Natural killer cell (primary cell): ENCODE data around the gene DIP2C. TPM values are rescaled to one million over a fixed set of nuclear protein-coding genes. Genes with fewer than 3 reads are reported as not detected.

Experiments
- ATAC-seq, 3 donors: fragments of 150-1000 bp in 2 of 3; fragments of 200-7000 bp in 1 of 3; cut with Tn5 transposase; 1 replicate in 1 of 3; 2 replicates in 2 of 3; pipeline ENCODE4 v1.10.0; 2021; ENCODE audit warnings: mild to moderate bottlenecking in 2 of 3, moderate library complexity in 2 of 3
- DNase-seq, 2 donors: peaks; one replicate each; pipeline versions ENCODE4 v3.0.0 to v3.0.0-alpha.2; 2013 to 2021; ENCODE audit warnings: mixed read lengths in 1 of 2
- H3K27ac ChIP-seq: one replicate; pipeline ENCODE4 v1.5.1; 2013; ENCODE audit warnings: mild to moderate bottlenecking, low read length
- H3K27me3 ChIP-seq: one replicate; pipeline ENCODE4 v1.6.1; 2013; ENCODE audit warnings: low read length; ENCODE audit not compliant: control insufficient read depth, insufficient read depth
- H3K36me3 ChIP-seq: one replicate; pipeline ENCODE4 v1.6.1; 2013; ENCODE audit warnings: low read length; ENCODE audit not compliant: control insufficient read depth, insufficient read depth
- H3K4me1 ChIP-seq: one replicate; pipeline ENCODE4 v1.6.1; 2013; ENCODE audit warnings: low read length; ENCODE audit not compliant: control insufficient read depth, insufficient read depth
- H3K4me3 ChIP-seq: one replicate; pipeline ENCODE4 v1.5.1; 2013; ENCODE audit warnings: low read length
- H3K9me3 ChIP-seq: one replicate; pipeline ENCODE4 v1.6.1; 2013; ENCODE audit warnings: low read length; ENCODE audit not compliant: control insufficient read depth, insufficient read depth
- H3K27ac Mint-ChIP-seq, 2 donors: one replicate each; pipeline ENCODE4 v1.8.0; 2022; ENCODE audit warnings: mild to moderate bottlenecking in 2 of 2, mixed read lengths in 2 of 2, moderate library complexity in 1 of 2
- H3K27me3 Mint-ChIP-seq, 2 donors: one replicate each; pipeline ENCODE4 v1.8.0; 2022; ENCODE audit warnings: low read depth in 2 of 2, mixed read lengths in 2 of 2
- H3K36me3 Mint-ChIP-seq: one replicate; pipeline ENCODE4 v1.8.0; 2022; ENCODE audit warnings: mixed read lengths
- H3K4me1 Mint-ChIP-seq, 2 donors: one replicate each; pipeline ENCODE4 v1.8.0; 2022; ENCODE audit warnings: mixed read lengths in 2 of 2
- H3K4me3 Mint-ChIP-seq: one replicate; pipeline ENCODE4 v1.8.0; 2022; ENCODE audit warnings: mild to moderate bottlenecking, moderate library complexity, mixed read lengths
- H3K9me3 Mint-ChIP-seq, 2 donors: one replicate each; pipeline ENCODE4 v1.8.0; 2022; ENCODE audit warnings: mixed read lengths in 2 of 2
- WGBS: methylation state at CpG from one replicate; pipeline ENCODE4 v1.1.7; 2013; ENCODE audit warnings: missing lambda C conversion rate; ENCODE audit not compliant: insufficient coverage; 5-methylcytosine and 5-hydroxymethylcytosine counted together
- intact Hi-C: fragments of 100-400 bp; cut with micrococcal nuclease; formaldehyde crosslinking; loops from one replicate; pipeline ENCODE4 v1.14.2; 2022
- total RNA-seq, 4 donors: library from RNA; stranded (reverse); fragments of 120-200 nt in 1 of 4; gene quantifications; one replicate each; pipeline versions ENCODE4 v1.2.3 to v1.2.4, GENCODE V29; 2013 to 2022
- TF ChIP-seq, protein P1 (sequence below): fragments of 200-600 bp; IDR thresholded peaks from one replicate; pipeline ENCODE4 v1.8.0; 2022; ENCODE audit warnings: antibody characterized with exemption

Gene DIP2C
- total RNA-seq, 3 donors from 2014 or later (not counting 1 experiment from before 2014, with no cell fraction given) = 1.5 to 5.8 (median 3.8) TPM

DNA sequence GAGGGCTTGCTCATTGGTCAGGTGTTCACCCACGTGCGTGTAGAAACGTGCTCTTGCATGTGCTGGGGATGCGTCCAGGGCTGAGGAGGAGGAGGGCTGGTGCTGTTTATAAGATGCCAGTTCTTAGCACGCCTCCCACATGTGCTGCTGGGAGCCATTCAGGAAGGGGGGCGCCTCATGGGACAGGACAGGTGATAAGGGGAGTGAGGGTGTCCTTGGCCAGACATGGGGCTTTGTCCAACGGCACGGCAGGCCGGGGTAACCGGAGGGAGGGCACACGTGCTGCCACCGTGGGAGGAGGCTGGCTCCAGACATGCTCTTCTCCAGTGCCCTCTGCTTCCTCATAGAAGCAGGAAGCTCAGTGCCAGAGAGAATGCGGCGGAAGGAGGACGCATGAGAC lies 404.3 kb downstream of the DIP2C start:
- H3K36me3 Mint-ChIP-seq = no peaks in the 10 kb centered on the region
- DNase-seq (no peak), ATAC-seq (no peak)
- Histone ChIP-seq H3K9me3 (no peaks in the 10 kb centered on the region), H3K27me3 (no peaks in the 10 kb centered on the region), H3K4me1 (no peaks in the 10 kb centered on the region), H3K36me3 (no peaks in the 10 kb centered on the region), H3K4me3 (no peak overlapping the region), H3K27ac (no peak overlapping the region)
- H3K4me1 Mint-ChIP-seq = peaks cover 0 to 5% of the 10 kb centered on the region in 2 donors
- H3K27ac Mint-ChIP-seq = no peak overlapping the region
- no peaks in the 10 kb centered on the region for H3K27me3 Mint-ChIP-seq
- TF ChIP-seq, protein P1, sequence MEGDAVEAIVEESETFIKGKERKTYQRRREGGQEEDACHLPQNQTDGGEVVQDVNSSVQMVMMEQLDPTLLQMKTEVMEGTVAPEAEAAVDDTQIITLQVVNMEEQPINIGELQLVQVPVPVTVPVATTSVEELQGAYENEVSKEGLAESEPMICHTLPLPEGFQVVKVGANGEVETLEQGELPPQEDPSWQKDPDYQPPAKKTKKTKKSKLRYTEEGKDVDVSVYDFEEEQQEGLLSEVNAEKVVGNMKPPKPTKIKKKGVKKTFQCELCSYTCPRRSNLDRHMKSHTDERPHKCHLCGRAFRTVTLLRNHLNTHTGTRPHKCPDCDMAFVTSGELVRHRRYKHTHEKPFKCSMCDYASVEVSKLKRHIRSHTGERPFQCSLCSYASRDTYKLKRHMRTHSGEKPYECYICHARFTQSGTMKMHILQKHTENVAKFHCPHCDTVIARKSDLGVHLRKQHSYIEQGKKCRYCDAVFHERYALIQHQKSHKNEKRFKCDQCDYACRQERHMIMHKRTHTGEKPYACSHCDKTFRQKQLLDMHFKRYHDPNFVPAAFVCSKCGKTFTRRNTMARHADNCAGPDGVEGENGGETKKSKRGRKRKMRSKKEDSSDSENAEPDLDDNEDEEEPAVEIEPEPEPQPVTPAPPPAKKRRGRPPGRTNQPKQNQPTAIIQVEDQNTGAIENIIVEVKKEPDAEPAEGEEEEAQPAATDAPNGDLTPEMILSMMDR = no peak
- WGBS = 89% methylated on average over 15 of the region's 15 CpGs
- intact Hi-C loops = no loop called here
- H3K9me3 Mint-ChIP-seq = no peaks in the 10 kb centered on the region
- H3K4me3 Mint-ChIP-seq = no peak overlapping the region

GRCh38 chr10:283916-284356 lies 405.5 kb downstream of the DIP2C start:
- DNase-seq (peak in 1 of 2 donors; percentile 24), ATAC-seq (peak in 1 of 3 donors; percentile 44)
- Mint-ChIP-seq H3K27ac (no peak overlapping the region), H3K36me3 (no peaks in the 10 kb centered on the region), H3K9me3 (no peaks in the 10 kb centered on the region), H3K4me1 (peaks cover 0 to 5% of the 10 kb centered on the region in 2 donors), H3K4me3 (no peak overlapping the region), H3K27me3 (no peaks in the 10 kb centered on the region)
- Histone ChIP-seq H3K27ac (no peak overlapping the region), H3K9me3 (no peaks in the 10 kb centered on the region), H3K27me3 (no peaks in the 10 kb centered on the region), H3K4me1 (no peaks in the 10 kb centered on the region), H3K4me3 (no peak overlapping the region), H3K36me3 (no peaks in the 10 kb centered on the region)
- 73% methylated on average over 7 of the region's 7 CpGs for WGBS
- TF ChIP-seq, protein P1 = no peak
- intact Hi-C loops = no loop called here

DNA sequence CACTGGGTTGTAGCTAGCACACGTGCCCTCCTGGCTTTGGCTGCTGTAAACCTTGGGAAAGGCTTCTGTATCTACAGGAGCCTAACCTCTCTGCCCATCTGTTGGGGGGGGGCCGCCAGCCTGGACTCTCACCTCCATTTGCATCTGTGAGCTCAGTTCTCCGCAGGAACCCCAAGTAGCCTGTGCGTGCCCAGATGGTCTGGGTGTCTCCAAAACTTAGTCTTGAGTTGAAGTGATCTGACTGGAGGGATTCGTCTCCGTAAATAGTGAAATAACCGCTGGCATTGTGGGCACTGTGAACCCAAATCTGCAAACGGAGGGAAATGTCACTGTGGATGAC lies 406.4 kb downstream of the DIP2C start:
- no peak overlapping the region for H3K4me3 ChIP-seq
- Mint-ChIP-seq H3K36me3 (no peaks in the 10 kb centered on the region), H3K9me3 (no peaks in the 10 kb centered on the region), H3K4me1 (peaks cover 0 to 5% of the 10 kb centered on the region in 2 donors), H3K27ac (no peak overlapping the region), H3K27me3 (no peaks in the 10 kb centered on the region), H3K4me3 (no peak overlapping the region)
- H3K36me3 ChIP-seq = no peaks in the 10 kb centered on the region
- no peaks in the 10 kb centered on the region for H3K4me1 ChIP-seq
- DNase-seq (no peak), ATAC-seq (no peak)
- intact Hi-C loops = no loop called here
- no peak overlapping the region for H3K27ac ChIP-seq
- 88% methylated on average over 8 of the region's 8 CpGs for WGBS
- no peaks in the 10 kb centered on the region for H3K9me3 ChIP-seq
- H3K27me3 ChIP-seq = no peaks in the 10 kb centered on the region
- TF ChIP-seq, protein P1 = no peak
